IMR-90 (cell line): Measurements from ENCODE around the gene GRB14. TPM values are rescaled to one million over a fixed set of nuclear protein-coding genes. Genes with fewer than 3 reads are reported as not detected.

Experiments
- ATAC-seq: fragments of 200-7000 bp; cut with Tn5 transposase; 2 replicates; pipeline ENCODE4 v1.9.1; 2020; ENCODE audit warnings: low read depth, mild to moderate bottlenecking, moderate library complexity
- BruUV-seq: library from RNA; stranded (reverse); fragments of 400-500 nt; replicated peaks from 2 replicates; lab custom pipeline; 2021; lab: Mats Ljungman, UMichigan
- CTCF ChIA-PET: fragments of 300-600 bp; formaldehyde crosslinking; extraction: SDS; loops from one replicate; lab custom pipeline; 2021; ENCODE audit warnings: antibody characterized with exemption; lab: Yijun Ruan, JAX
- POLR2A ChIA-PET: fragments of 300-600 bp; sonication (Branson Sonifier 250); formaldehyde crosslinking; loops from one replicate; lab custom pipeline; 2022; ENCODE audit warnings: antibody characterized with exemption; ENCODE audit not compliant: unreplicated experiment; lab: Charles Lee
- DNase-seq: peaks from one replicate; pipeline ENCODE4 v3.0.0; 2013
- H2AFZ ChIP-seq: replicated peaks from 2 replicates; pipeline ENCODE3; 2013; ENCODE audit warnings: low read length, mild to moderate bottlenecking; ENCODE audit not compliant: poor library complexity
- H2AK5ac ChIP-seq: 2 replicates; pipeline ENCODE4 v1.6.1; 2013; ENCODE audit warnings: low read depth, low read length, inconsistent platforms
- H2AK9ac ChIP-seq: replicated peaks from 2 replicates; pipeline ENCODE3; 2013; ENCODE audit warnings: mild to moderate bottlenecking, low read depth, low read length, moderate library complexity; ENCODE audit not compliant: poor library complexity
- H2BK120ac ChIP-seq: 2 replicates; pipeline ENCODE4 v1.6.1; 2013; ENCODE audit warnings: low read depth, low read length, inconsistent platforms
- H2BK15ac ChIP-seq: 3 replicates; pipeline ENCODE4 v1.6.1; 2013; ENCODE audit warnings: low read depth, low read length, inconsistent platforms
- H2BK20ac ChIP-seq: 2 replicates; pipeline ENCODE4 v1.6.1; 2013; ENCODE audit warnings: low read depth, mild to moderate bottlenecking, inconsistent platforms, low read length, moderate library complexity
- H2BK5ac ChIP-seq: 2 replicates; pipeline ENCODE4 v1.6.1; 2013; ENCODE audit warnings: mild to moderate bottlenecking, low read depth, low read length, inconsistent platforms; ENCODE audit not compliant: poor library complexity, severe bottlenecking
- H3K14ac ChIP-seq: replicated peaks from 2 replicates; pipeline ENCODE4 v1.6.1; 2013; ENCODE audit warnings: low read depth, low read length, inconsistent platforms
- H3K18ac ChIP-seq: 2 replicates; pipeline ENCODE4 v1.6.1; 2013; ENCODE audit warnings: low read depth, low read length, control low read depth
- H3K23ac ChIP-seq: 2 replicates; pipeline ENCODE4 v1.6.1; 2013; ENCODE audit warnings: low read depth, low read length, inconsistent platforms
- H3K27ac ChIP-seq: 2 replicates; pipeline ENCODE4 v1.5.1; 2013; ENCODE audit warnings: mild to moderate bottlenecking, control low read depth, low read length; ENCODE audit not compliant: insufficient read depth
- H3K27me3 ChIP-seq: 2 replicates; pipeline ENCODE4 v1.6.1; 2013; ENCODE audit warnings: low read length; ENCODE audit not compliant: control insufficient read depth, insufficient read depth
- H3K36me3 ChIP-seq: 2 replicates; pipeline ENCODE4 v1.6.1; 2013; ENCODE audit warnings: low read length, mixed read lengths; ENCODE audit not compliant: control insufficient read depth, insufficient read depth
- H3K4ac ChIP-seq: 2 replicates; pipeline ENCODE4 v1.6.1; 2013; ENCODE audit warnings: low read depth, low read length, inconsistent platforms
- H3K4me1 ChIP-seq: 2 replicates; pipeline ENCODE4 v1.6.1; 2013; ENCODE audit warnings: low read length, mixed read lengths; ENCODE audit not compliant: control insufficient read depth, insufficient read depth
- H3K4me2 ChIP-seq: 2 replicates; pipeline ENCODE4 v1.6.1; 2013; ENCODE audit warnings: low read depth, mild to moderate bottlenecking, control low read depth, low read length, moderate library complexity
- H3K4me3 ChIP-seq: 2 replicates; pipeline ENCODE4 v1.5.1; 2013; ENCODE audit warnings: low read depth, mild to moderate bottlenecking, control low read depth, low read length, moderate library complexity; ENCODE audit not compliant: insufficient read depth
- H3K56ac ChIP-seq: 2 replicates; pipeline ENCODE4 v1.6.1; 2013; ENCODE audit warnings: low read length, inconsistent platforms; ENCODE audit not compliant: insufficient read depth; ENCODE audit errors: extremely low read depth
- H3K79me1 ChIP-seq, 2 experiments: 2 replicates each; pipeline ENCODE4 v1.6.1; 2013; ENCODE audit warnings: low read length in 2 of 2, inconsistent platforms in 1 of 2, low read depth in 1 of 2
- H3K9ac ChIP-seq: 2 replicates; pipeline ENCODE4 v1.6.1; 2013; ENCODE audit warnings: low read depth, low read length, control low read depth
- H3K9me1 ChIP-seq: 2 replicates; pipeline ENCODE4 v1.6.1; 2013; ENCODE audit warnings: low read length, inconsistent platforms; ENCODE audit not compliant: insufficient read depth
- H3K9me3 ChIP-seq: 2 replicates; pipeline ENCODE4 v1.6.1; 2013; ENCODE audit warnings: low read length; ENCODE audit not compliant: control insufficient read depth, insufficient read depth
- H4K20me1 ChIP-seq: 2 replicates; pipeline ENCODE4 v1.6.1; 2013; ENCODE audit warnings: low read length, inconsistent platforms; ENCODE audit not compliant: insufficient read depth
- H4K5ac ChIP-seq: 2 replicates; pipeline ENCODE4 v1.6.1; 2013; ENCODE audit warnings: mild to moderate bottlenecking, low read depth, low read length, control low read depth
- H4K8ac ChIP-seq, 2 experiments: 2 replicates each; pipeline ENCODE4 v1.6.1; 2013; ENCODE audit warnings: low read depth in 2 of 2, low read length in 2 of 2, control low read depth in 1 of 2, inconsistent platforms in 1 of 2
- H4K91ac ChIP-seq: 2 replicates; pipeline ENCODE4 v1.6.1; 2013; ENCODE audit warnings: low read depth, low read length, inconsistent platforms; ENCODE audit not compliant: insufficient read depth
- FOS ChIP-seq: fragments of 150-350 bp; IDR thresholded peaks from 2 replicates; pipeline ENCODE4 v1.6.1; 2016; ENCODE audit warnings: low read depth, low read length
- RFX5 ChIP-seq: IDR thresholded peaks from 2 replicates; pipeline ENCODE4 v1.8.0; 2012; ENCODE audit warnings: low read depth, mild to moderate bottlenecking, low read length, moderate library complexity
- WGBS, 2 experiments: methylation state at CpG; one replicate each; pipeline versions ENCODE4 v1.1.5 to v1.1.7; 2013; ENCODE audit warnings: missing lambda C conversion rate in 2 of 2; ENCODE audit not compliant: insufficient read length in 1 of 2; ENCODE audit errors: extremely low coverage in 2 of 2; 5-methylcytosine and 5-hydroxymethylcytosine counted together
- dilution Hi-C: fragments of 300-500 bp; cut with HindIII; formaldehyde crosslinking; loops from one replicate; pipeline ENCODE4 v1.14.3; 2018; ENCODE audit warnings: low sequenced_read_pairs; ENCODE audit not compliant: unreplicated experiment
- in situ Hi-C: fragments of 300-500 bp; cut with MboI; formaldehyde crosslinking; loops from 3 replicates; pipeline ENCODE4 v1.14.3; 2019; ENCODE audit warnings: low sequenced_read_pairs, inconsistent platforms, mixed read lengths
- intact Hi-C: fragments of 100-400 bp; cut with micrococcal nuclease; formaldehyde crosslinking; loops from 2 replicates; pipeline ENCODE4 v1.10.0; 2022
- polyA plus RNA-seq, 3 experiments: library from polyadenylated mRNA; depleted of rRNA; stranded (reverse); fragments of >200 nt; gene quantifications; 2 replicates each; pipeline ENCODE4 v1.2.3, GENCODE V29; 2012; ENCODE audit warnings: low replicate concordance in 1 of 3
- total RNA-seq: library from RNA; depleted of rRNA; stranded (reverse); fragments of >200 nt; gene quantifications from 2 replicates; pipeline ENCODE4 v1.2.3, GENCODE V29; 2012

The GRB14 gene
- total and polyA plus RNA-seq, 2 of the 4 experiments (the other 2 are of a cell fraction): not detected

- Histone ChIP-seq H3K56ac (no peak overlapping the region), H3K14ac (no peak overlapping the region), H3K18ac (no peak overlapping the region), H3K27me3 (peaks cover 2% of the 10 kb centered on the region; the same call in 1 of the 2 replicates), H3K4ac (no peak overlapping the region), H2AFZ (no peak overlapping the region), H3K4me1 (no peaks in the 10 kb centered on the region), H3K79me1 (no peaks in the 10 kb centered on the region), H4K5ac (no peak overlapping the region), H3K4me3 (no peak overlapping the region), H3K9ac (no peak overlapping the region), H3K36me3 (no peaks in the 10 kb centered on the region), H2BK20ac (no peak overlapping the region), H3K9me1 (no peaks in the 10 kb centered on the region), H4K91ac (no peak overlapping the region), H2BK120ac (no peak overlapping the region), H3K4me2 (no peak overlapping the region), H3K23ac (no peak overlapping the region), H4K8ac (no peak overlapping the region), H2BK5ac (no peak overlapping the region), H2AK5ac (no peak overlapping the region), H3K9me3 (no peaks in the 10 kb centered on the region), H4K20me1 (no peaks in the 10 kb centered on the region), H2AK9ac (no peak overlapping the region), H2BK15ac (no peak overlapping the region), H3K27ac (no peak overlapping the region)
- ATAC-seq (no peak), DNase-seq (no peak)
- 57% methylated on average over 1 of the region's 2 CpGs; no CpG with 5 or more reads in 1 of the 2 experiments for WGBS, 2 experiments
- intact Hi-C loops (loop anchor here (1.0 kb wide), 1 partner anchor 25 kb away; no protein-coding TSS in a partner anchor), in situ Hi-C loops (no loop called here), dilution Hi-C loops (no loop called here)
- ChIA-PET CTCF (interaction anchor here (0.7 to 0.9 kb wide), 2 partner anchors 10 to 27 kb away, joined by 3 to 7 read pairs; no protein-coding TSS in a partner anchor), POLR2A (no interaction called here)
- TF ChIP-seq RFX5: no peak
- TF ChIP-seq FOS: no peak
- no TSS peak for BruUV-seq
These were observed 50.8 kb downstream of the GRB14 start for GRCh38 chr2:164570475-164570874.
